GM12873 (cell line): ENCODE measurements around the gene SOCS7.

ENCODE experiments used
- TF ChIP-seq, protein P1 (sequence below): IDR thresholded peaks from 2 replicates; pipeline ENCODE4 v1.5.1; 2012; ENCODE audit warnings: low read depth, mild to moderate bottlenecking, moderate library complexity, low read length, control low read depth; ENCODE audit not compliant: insufficient read depth; ENCODE audit errors: missing control alignments

The SOCS7 gene, protein sequence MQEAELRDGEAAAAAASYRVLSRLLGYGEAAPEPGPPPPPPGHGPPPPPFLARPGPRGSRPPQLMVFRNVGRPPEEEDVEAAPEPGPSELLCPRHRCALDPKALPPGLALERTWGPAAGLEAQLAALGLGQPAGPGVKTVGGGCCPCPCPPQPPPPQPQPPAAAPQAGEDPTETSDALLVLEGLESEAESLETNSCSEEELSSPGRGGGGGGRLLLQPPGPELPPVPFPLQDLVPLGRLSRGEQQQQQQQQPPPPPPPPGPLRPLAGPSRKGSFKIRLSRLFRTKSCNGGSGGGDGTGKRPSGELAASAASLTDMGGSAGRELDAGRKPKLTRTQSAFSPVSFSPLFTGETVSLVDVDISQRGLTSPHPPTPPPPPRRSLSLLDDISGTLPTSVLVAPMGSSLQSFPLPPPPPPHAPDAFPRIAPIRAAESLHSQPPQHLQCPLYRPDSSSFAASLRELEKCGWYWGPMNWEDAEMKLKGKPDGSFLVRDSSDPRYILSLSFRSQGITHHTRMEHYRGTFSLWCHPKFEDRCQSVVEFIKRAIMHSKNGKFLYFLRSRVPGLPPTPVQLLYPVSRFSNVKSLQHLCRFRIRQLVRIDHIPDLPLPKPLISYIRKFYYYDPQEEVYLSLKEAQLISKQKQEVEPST

DNA sequence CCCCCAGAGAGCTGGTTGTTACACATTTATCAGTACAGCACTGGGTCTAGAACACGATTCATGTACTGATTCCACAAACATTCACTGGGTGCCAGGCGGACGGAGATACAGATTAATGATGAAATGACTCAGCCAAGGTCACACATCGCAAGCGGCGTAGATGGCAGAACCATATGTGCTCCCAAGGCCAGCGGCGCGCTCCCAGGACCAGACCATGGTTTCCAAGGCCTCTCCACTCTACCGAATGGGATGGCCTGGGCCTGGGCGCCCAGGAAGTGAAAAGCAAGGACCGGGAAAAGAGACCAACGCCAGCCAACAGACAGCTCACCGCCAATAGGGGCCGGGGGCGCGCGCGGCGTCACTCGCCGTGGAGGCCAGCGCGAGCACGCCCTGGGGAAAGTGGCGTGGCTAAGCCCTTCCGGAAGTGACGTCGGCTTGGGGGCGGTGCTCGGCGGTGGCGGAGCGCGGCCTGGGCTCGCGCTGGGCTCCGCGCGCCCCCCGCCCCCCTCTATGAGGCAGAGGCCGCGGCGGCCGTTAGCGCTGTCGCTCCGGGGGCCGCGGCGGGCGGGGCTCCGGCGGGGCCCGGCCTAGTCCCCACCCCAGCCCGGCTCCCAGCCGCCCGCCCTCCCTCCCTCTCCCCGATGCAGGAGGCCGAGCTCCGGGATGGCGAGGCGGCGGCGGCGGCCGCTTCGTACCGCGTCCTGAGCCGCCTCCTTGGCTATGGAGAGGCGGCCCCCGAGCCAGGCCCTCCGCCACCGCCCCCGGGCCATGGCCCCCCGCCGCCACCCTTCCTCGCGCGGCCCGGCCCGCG lies at the start of gene SOCS7:
TSS of gene SOCS7 (plus strand) at position 433 of the 811 bp plus-strand sequence. CDS start at position 642, 209 bp downstream.
- TF ChIP-seq, protein P1, sequence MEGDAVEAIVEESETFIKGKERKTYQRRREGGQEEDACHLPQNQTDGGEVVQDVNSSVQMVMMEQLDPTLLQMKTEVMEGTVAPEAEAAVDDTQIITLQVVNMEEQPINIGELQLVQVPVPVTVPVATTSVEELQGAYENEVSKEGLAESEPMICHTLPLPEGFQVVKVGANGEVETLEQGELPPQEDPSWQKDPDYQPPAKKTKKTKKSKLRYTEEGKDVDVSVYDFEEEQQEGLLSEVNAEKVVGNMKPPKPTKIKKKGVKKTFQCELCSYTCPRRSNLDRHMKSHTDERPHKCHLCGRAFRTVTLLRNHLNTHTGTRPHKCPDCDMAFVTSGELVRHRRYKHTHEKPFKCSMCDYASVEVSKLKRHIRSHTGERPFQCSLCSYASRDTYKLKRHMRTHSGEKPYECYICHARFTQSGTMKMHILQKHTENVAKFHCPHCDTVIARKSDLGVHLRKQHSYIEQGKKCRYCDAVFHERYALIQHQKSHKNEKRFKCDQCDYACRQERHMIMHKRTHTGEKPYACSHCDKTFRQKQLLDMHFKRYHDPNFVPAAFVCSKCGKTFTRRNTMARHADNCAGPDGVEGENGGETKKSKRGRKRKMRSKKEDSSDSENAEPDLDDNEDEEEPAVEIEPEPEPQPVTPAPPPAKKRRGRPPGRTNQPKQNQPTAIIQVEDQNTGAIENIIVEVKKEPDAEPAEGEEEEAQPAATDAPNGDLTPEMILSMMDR: no peak

DNA sequence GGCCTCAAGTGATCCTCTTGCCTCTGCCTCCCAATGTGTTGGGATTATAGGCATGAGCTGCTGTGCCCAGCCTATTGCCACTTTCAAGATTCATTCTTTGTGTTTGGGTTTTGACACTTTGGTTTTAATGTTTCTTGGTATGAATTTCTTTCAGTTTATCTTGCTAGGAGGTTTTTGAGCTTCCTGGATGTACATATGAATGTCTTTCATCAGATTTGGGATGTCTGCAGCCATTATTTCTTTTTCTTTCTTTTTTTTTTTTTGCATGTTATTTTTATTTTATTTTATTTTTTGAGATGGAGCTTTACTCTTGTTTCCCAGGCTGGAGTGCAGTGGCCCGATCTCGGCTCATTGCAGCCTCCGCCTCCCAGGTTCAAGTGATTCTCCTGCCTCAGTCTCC lies 36.1 kb upstream of the SOCS7 start:
- TF ChIP-seq, protein P1: no peak

DNA sequence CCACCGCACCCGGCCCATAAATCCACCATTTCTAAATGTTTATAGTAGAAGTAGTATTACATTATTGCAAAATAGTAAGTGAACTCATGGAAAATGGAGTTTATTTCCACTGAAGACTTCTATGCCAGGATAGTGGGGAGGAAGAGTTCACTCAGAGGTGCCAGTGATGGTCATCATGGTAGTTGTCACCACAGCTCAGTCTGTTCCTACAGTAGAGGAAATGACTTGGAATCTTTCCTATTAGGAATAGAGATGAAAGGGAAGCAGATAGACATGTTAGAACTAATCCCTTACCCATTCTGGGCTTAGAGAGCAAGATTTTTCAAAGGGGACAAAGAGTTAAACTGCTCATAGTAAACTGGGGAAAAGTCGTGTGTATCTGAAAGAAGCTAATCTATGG lies 34.6 kb upstream of the SOCS7 start:
- TF ChIP-seq, protein P1: no peak

DNA sequence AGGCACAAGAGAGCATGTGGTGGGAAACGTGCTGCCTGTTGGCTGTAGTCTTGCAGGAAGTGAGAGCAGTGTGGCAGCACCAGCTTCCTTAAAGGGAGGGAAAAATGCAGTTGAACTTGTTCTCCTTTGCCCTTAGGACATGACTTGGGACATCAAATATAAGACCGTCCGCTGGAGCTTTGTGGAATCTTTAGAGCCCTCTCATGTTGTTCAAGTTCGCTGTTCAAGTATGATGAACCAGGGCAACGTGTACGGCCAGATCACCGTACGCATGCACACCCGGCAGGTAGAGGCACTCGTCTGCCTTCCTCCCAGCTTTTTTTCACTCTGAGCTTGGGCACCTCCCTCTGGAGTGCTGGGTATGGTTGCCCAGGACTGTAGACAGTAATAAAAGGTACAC lies 31.2 kb upstream of the SOCS7 start:
- TF ChIP-seq, protein P1: no peak

DNA sequence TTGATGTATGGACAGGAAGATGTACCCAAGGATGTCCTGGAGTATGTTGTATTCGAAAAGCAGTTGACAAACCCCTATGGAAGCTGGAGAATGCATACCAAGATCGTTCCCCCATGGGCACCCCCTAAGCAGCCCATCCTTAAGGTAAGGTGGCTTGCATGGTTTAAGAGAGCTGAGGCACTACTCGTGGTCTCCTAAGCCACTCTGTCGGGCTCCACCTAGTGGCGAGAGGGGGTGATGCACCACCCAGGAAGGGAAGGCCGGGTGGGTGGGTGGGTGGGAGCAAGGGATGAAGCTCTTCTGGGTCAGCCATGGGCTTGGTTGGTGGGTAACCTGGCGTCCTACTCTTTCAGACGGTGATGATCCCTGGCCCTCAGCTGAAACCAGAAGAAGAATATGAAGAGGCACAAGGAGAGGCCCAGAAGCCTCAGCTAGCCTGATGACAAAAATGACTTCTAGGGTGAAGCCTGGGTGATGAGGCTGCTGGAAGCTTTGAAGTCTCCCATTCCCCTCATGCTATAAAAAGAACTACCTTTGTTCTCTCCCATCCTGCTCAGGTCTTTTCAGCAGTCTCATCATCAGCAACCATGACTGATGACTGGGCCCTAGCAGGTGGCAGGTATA lies 29.4 kb upstream of the SOCS7 start:
- TF ChIP-seq, protein P1: peak; percentile 82

DNA sequence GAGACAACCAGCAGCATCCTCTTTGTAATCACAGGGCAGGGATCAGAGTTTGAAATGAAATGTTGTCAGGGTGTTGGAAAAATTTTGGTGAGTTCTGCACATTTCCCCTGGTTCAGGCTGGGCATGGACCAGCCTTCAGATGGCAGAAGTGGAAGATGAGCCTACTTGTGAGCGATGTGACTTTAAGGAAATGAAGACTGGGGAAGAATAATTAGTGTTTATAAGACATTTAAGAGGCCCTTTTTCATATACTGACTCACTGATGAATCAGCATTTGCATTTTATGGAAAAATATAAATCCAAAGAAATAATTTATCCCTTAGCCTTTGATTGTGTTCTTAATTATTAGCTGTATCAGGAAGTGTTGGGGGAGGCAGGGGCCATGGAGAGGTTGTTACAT lies 28.7 kb upstream of the SOCS7 start:
- TF ChIP-seq, protein P1: no peak

DNA sequence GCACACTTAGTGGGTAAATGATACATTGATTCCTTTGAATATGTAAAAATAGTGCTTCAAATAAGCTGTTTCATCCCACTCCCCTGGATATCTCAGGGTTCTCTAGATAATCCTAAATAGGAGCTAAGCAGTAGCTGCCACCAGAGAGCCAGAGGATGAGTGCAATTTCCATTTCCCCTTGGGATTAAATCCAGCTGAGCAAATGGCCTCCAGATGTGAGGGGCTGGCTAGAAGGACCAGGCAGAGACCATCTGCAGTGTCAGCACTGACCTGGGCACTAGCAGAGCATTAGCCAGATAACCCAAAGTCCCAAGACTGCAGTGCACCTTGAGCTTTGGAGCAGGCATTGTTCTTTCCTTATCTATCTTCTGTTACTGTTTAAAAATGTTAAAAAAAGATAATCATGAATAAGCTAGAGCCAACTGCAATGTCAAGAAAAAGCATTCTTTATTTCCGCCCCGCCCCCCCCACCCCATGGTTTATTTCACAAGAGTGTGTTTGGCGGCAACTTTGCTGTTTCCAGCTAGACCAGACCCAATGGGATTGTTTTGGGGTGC lies 27.4 kb upstream of the SOCS7 start:
- TF ChIP-seq, protein P1: no peak
